Measurements from ENCODE around the gene S100A13. TPM values are rescaled to one million over a fixed set of nuclear protein-coding genes. Genes with fewer than 3 reads are reported as not detected.

Gene S100A13
- total and polyA plus RNA-seq, 9 of the 15 experiments (the other 6 are each of a cell fraction or from before 2014, with no cell fraction given), result 41.9 to 129 (median 58.0) TPM

DNA sequence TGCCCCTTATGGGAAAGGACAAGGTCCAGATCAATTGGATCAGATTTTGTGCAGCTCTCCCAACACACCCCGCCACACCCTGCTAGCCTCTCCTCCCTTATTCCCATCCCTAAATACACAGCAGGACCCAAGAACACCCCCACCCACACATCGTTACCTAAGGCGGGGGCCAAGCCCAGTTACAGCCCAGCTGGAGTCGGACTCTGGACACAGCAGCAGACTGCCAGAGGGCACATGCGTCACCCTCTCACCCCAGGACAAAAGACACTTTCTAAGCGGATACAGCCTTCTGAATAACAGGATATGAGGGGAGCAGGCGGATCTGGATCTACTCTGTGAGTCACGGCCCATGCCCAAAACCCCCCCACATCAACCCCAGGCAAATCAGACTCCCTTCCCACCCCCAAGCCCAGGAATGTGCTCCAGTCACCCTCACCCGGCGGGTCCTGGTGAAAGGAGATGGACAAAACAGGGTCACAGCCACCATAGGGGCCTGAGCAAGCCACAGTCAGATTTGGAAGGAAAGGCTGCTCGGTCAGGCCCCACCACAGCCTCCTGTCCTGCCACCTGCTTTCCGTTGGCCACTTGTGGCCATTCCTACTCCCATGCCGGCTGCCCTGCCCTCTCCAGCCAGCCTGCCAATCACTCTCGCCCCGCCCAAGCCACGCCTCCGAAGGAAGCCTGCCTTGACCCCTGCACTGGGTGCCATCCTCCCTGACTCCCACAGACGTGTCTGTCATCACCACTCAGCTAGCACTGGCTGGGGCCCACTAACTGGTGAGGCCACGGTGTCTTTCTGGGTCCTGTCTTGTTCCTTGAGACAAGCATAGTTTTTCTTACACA, 18.3 kb downstream of the S100A13 start (continued):
- peak; percentile 71 to 72; a peak in 2 of 4 replicates for TF ChIP-seq KDM1A (IDR thresholded peaks at IDR 0.05)
- no peak for TF ChIP-seq CHD4 (IDR thresholded peaks at IDR 0.05; ENCODE audit: insufficient read depth, insufficient replicate concordance, low read depth, low read length, poor library complexity, severe bottlenecking)
- no peak for TF ChIP-seq ZNF23 (CRISPR knock-in tag; IDR thresholded peaks at IDR 0.05)
- TF ChIP-seq ETS1 (conservative IDR thresholded peaks at IDR 0.05; ENCODE audit: control insufficient read depth, low read depth, low read length), result no peak
- no peak for TF ChIP-seq ZNF212 (CRISPR knock-in tag; IDR thresholded peaks at IDR 0.05)
- no peak for TF ChIP-seq LCOR (CRISPR knock-in tag; IDR thresholded peaks at IDR 0.05)
- TF ChIP-seq MAFG (tag; conservative IDR thresholded peaks at IDR 0.05), result no peak
- TF ChIP-seq RAD51 (IDR thresholded peaks at IDR 0.05; ENCODE audit: borderline replicate concordance, low read depth), result no peak
- TF ChIP-seq ZNF551 (CRISPR knock-in tag; IDR thresholded peaks at IDR 0.05), result no peak
- TF ChIP-seq MEIS2 (IDR thresholded peaks at IDR 0.05; ENCODE audit: partially characterized antibody), result peak; percentile 99
- TF ChIP-seq SP1 (CRISPR knock-in tag; IDR thresholded peaks at IDR 0.05), result peak; percentile 67; the same call in 1 of the 2 replicates
- TF ChIP-seq MAFK (IDR thresholded peaks at IDR 0.05; ENCODE audit: low read length), result no peak
- TF ChIP-seq BMI1 (IDR thresholded peaks at IDR 0.05; ENCODE audit: low read length), result no peak
- no peak for TF ChIP-seq FUS (optimal IDR thresholded peaks at IDR 0.05; ENCODE audit: low read depth, low read length)
- TF ChIP-seq, protein P1, sequence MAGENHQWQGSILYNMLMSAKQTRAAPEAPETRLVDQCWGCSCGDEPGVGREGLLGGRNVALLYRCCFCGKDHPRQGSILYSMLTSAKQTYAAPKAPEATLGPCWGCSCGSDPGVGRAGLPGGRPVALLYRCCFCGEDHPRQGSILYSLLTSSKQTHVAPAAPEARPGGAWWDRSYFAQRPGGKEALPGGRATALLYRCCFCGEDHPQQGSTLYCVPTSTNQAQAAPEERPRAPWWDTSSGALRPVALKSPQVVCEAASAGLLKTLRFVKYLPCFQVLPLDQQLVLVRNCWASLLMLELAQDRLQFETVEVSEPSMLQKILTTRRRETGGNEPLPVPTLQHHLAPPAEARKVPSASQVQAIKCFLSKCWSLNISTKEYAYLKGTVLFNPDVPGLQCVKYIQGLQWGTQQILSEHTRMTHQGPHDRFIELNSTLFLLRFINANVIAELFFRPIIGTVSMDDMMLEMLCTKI (IDR thresholded peaks at IDR 0.05; ENCODE audit: partially characterized antibody), result no peak
- TF ChIP-seq SMAD4 (CRISPR knock-in tag; conservative IDR thresholded peaks at IDR 0.05), result peak; percentile 81
- no peak for TF ChIP-seq ZHX1 (conservative IDR thresholded peaks at IDR 0.05; ENCODE audit: low read length)
- TF ChIP-seq RFX1 (IDR thresholded peaks at IDR 0.05), result no peak
- TF ChIP-seq KLF10 (CRISPR knock-in tag; IDR thresholded peaks at IDR 0.05), result no peak
- no peak for TF ChIP-seq FOXJ3 (CRISPR knock-in tag; IDR thresholded peaks at IDR 0.05)
- no peak for TF ChIP-seq STAT5A (IDR thresholded peaks at IDR 0.05; ENCODE audit: borderline replicate concordance, low read length)
- TF ChIP-seq PTRF (tag; IDR thresholded peaks at IDR 0.05), result no peak
- TF ChIP-seq HSF4 (CRISPR knock-in tag; IDR thresholded peaks at IDR 0.05; ENCODE audit: borderline replicate concordance), result no peak
- TF ChIP-seq MEF2D (tag; conservative IDR thresholded peaks at IDR 0.05; ENCODE audit: low read depth), result no peak; the same call in 1 of the 2 replicates
- TF ChIP-seq KAT7 (CRISPR knock-in tag; IDR thresholded peaks at IDR 0.05; ENCODE audit: borderline replicate concordance), result no peak

Data from K562 (cell line).